Naive B cell (primary cell): ENCODE measurements around the gene MAP2K5. TPM values are rescaled to one million over a fixed set of nuclear protein-coding genes. Genes with fewer than 3 reads are reported as not detected.

Experiments
- ATAC-seq, 2 donors: fragments of 150-1000 bp; cut with Tn5 transposase; 2 replicates each; pipeline ENCODE4 v1.10.0; 2021; ENCODE audit warnings: low read depth in 2 of 2, mild to moderate bottlenecking in 2 of 2, moderate library complexity in 2 of 2
- DNase-seq: peaks from one replicate; pipeline ENCODE4 v3.0.0; 2022
- H3K27ac Mint-ChIP-seq, 6 donors: one replicate each; pipeline ENCODE4 v1.8.0; 2020 to 2022; ENCODE audit warnings: mild to moderate bottlenecking in 6 of 6, mixed read lengths in 6 of 6, moderate library complexity in 5 of 6, inconsistent platforms in 2 of 6
- H3K27me3 Mint-ChIP-seq, 3 donors: one replicate each; pipeline ENCODE4 v1.8.0; 2021 to 2022; ENCODE audit warnings: mixed read lengths in 3 of 3, mild to moderate bottlenecking in 1 of 3
- H3K36me3 Mint-ChIP-seq, 2 donors: one replicate each; pipeline ENCODE4 v1.8.0; 2020 to 2022; ENCODE audit warnings: mixed read lengths in 2 of 2, inconsistent platforms in 1 of 2, mild to moderate bottlenecking in 1 of 2
- H3K4me1 Mint-ChIP-seq, 3 donors: one replicate each; pipeline ENCODE4 v1.8.0; 2020 to 2022; ENCODE audit warnings: mixed read lengths in 3 of 3, inconsistent platforms in 1 of 3, mild to moderate bottlenecking in 1 of 3, moderate library complexity in 1 of 3
- H3K4me3 Mint-ChIP-seq, 8 donors: one replicate each; pipeline ENCODE4 v1.8.0; 2020 to 2022; ENCODE audit warnings: mild to moderate bottlenecking in 8 of 8, mixed read lengths in 8 of 8, moderate library complexity in 8 of 8, inconsistent platforms in 2 of 8
- H3K9me3 Mint-ChIP-seq, 7 donors: one replicate each; pipeline ENCODE4 v1.8.0; 2020 to 2022; ENCODE audit warnings: mixed read lengths in 7 of 7, mild to moderate bottlenecking in 5 of 7, inconsistent platforms in 2 of 7, moderate library complexity in 1 of 7
- polyA plus RNA-seq, 6 donors: library from polyadenylated mRNA; unstranded; fragments of 300-500 nt; fragmentation: Illumina TruSeq; gene quantifications; one replicate each; pipeline ENCODE4 v1.2.3, GENCODE V29; 2021; ENCODE audit warnings: low read depth in 6 of 6

Gene MAP2K5
- polyA plus RNA-seq, 6 donors from 2014 or later, result 11.4 to 23.1 (median 14.7) TPM

- H3K27me3 Mint-ChIP-seq, result no peaks in the 10 kb centered on the region
- DNase-seq, result no peak
- no peak for ATAC-seq
- no peak overlapping the region for H3K4me3 Mint-ChIP-seq
- no peaks in the 10 kb centered on the region for H3K9me3 Mint-ChIP-seq
- H3K27ac Mint-ChIP-seq, result no peak overlapping the region
- H3K4me1 Mint-ChIP-seq, result peaks cover 5 to 11% (median 7%) of the 10 kb centered on the region in 3 donors
- H3K36me3 Mint-ChIP-seq, result peaks cover 15 to 27% of the 10 kb centered on the region in 2 donors
Measured at GRCh38 chr15:67511606-67512005, 30.9 kb upstream of the MAP2K5 start.

- H3K4me3 Mint-ChIP-seq, result no peak overlapping the region
- H3K36me3 Mint-ChIP-seq, result peaks cover 15 to 27% of the 10 kb centered on the region in 2 donors
- no peak for ATAC-seq
- H3K9me3 Mint-ChIP-seq, result no peaks in the 10 kb centered on the region
- H3K27ac Mint-ChIP-seq, result no peak overlapping the region
- no peaks in the 10 kb centered on the region for H3K27me3 Mint-ChIP-seq
- peaks cover 0 to 7% (median 2%) of the 10 kb centered on the region in 3 donors for H3K4me1 Mint-ChIP-seq
- no peak for DNase-seq
Measured at GRCh38 chr15:67512140-67512539, 30.4 kb upstream of the MAP2K5 start.

- ATAC-seq (no peak), DNase-seq (no peak)
- no peaks in the 10 kb centered on the region for H3K9me3 Mint-ChIP-seq
- no peak overlapping the region for H3K27ac Mint-ChIP-seq
- no peak overlapping the region for H3K4me3 Mint-ChIP-seq
- no peaks in the 10 kb centered on the region for H3K27me3 Mint-ChIP-seq
- peaks cover 15 to 33% of the 10 kb centered on the region in 2 donors for H3K36me3 Mint-ChIP-seq
- H3K4me1 Mint-ChIP-seq, result peaks cover 0 to 3% (median 0%) of the 10 kb centered on the region in 3 donors
Measured at GRCh38 chr15:67512933-67513714, 29.4 kb upstream of the MAP2K5 start.

- H3K27me3 Mint-ChIP-seq, result no peaks in the 10 kb centered on the region
- peaks cover 15 to 29% of the 10 kb centered on the region in 2 donors for H3K36me3 Mint-ChIP-seq
- H3K27ac Mint-ChIP-seq, result peak overlapping the region in 1 of 6 donors; percentile 17
- no peak overlapping the region for H3K4me3 Mint-ChIP-seq
- H3K9me3 Mint-ChIP-seq, result no peaks in the 10 kb centered on the region
- ATAC-seq (no peak), DNase-seq (no peak)
- peaks cover 0 to 6% (median 0%) of the 10 kb centered on the region in 3 donors for H3K4me1 Mint-ChIP-seq
Measured at GRCh38 chr15:67515090-67515489, 27.4 kb upstream of the MAP2K5 start.

- Mint-ChIP-seq H3K27me3 (no peaks in the 10 kb centered on the region), H3K4me1 (peaks cover 0 to 10% (median 4%) of the 10 kb centered on the region in 3 donors), H3K27ac (no peak overlapping the region), H3K4me3 (no peak overlapping the region), H3K36me3 (peaks cover 15 to 29% of the 10 kb centered on the region in 2 donors), H3K9me3 (no peaks in the 10 kb centered on the region)
- no peak for ATAC-seq
- no peak for DNase-seq
Measured at GRCh38 chr15:67515557-67515956, 26.9 kb upstream of the MAP2K5 start.

DNA sequence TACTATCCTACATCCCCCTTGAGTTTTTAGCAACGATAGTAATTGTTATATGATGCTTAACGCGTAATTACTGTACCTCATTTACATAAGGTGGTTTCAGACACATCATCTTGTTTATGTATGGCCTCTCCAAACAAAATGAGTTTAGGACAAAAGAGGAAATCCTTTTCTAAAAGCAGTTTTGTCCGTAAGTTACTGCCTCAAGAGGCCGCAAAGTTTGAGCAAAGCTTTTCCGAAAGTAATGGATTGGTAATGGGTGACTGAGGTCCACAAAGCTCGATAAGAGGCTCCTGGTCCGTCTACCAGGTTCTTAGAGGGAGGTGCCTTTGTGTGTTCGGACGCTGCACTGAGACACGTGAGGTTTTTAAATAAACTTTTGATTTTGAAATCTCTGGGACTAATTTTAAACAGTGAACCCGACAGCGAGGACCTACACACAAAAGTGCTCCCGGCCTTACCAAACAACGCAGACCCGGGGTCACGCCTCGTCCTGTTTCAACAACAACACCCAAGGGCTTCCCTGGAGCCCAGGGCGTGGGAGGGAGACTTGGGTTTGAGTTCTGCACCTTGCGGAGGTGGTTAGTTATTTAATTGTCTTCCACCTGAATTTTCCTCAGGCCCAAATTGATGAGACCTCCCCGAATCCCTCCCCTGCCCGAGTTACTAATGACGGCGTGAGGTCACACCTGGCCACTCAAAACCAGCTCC lies 22.0 kb upstream of the MAP2K5 start:
- ATAC-seq (peak; percentile 1 to 4), DNase-seq (no peak)
- Mint-ChIP-seq H3K9me3 (no peaks in the 10 kb centered on the region), H3K4me3 (peak overlapping the region; percentile 85 to 96 (median 94)), H3K27ac (peak overlapping the region; percentile 91 to 97 (median 95)), H3K4me1 (peaks cover 9 to 33% (median 22%) of the 10 kb centered on the region in 3 donors), H3K36me3 (peaks cover 0 to 6% of the 10 kb centered on the region in 2 donors), H3K27me3 (no peaks in the 10 kb centered on the region)

DNA sequence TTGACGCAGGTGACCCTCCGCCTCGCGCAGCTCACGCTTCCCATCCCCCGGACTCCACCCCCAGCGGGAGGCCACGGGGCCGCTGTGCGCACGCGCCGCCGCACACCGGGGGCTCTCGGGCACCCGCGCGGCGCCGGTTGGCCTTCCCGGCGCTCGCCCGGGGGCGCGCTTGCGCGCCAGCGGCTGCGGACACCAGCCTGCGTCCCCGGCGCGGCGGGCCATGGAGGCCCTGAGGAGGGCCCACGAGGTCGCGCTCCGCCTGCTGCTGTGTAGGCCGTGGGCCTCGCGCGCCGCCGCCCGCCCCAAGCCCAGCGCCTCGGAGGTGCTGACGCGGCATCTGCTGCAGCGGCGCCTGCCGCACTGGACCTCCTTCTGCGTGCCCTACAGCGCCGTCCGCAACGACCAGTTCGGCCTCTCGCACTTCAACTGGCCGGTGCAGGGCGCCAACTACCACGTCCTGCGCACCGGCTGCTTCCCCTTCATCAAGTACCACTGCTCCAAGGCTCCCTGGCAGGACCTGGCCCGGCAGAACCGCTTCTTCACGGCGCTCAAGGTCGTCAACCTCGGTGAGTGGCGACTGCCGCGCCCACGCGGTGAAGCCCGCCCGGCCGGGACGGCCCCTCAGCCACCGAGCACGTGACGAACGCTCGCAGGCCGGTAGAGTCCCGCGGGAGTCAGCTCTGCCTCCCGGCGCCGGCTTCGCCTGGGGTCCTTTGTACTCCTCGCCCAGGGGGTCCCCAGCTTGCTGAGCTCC lies 21.3 kb upstream of the MAP2K5 start, which contains the start of gene C15orf61:
C15orf61 (plus strand) TSS at position 103 of the 754 bp plus-strand sequence; CDS start at position 221, 118 bp downstream.
- Mint-ChIP-seq H3K9me3 (no peaks in the 10 kb centered on the region), H3K4me1 (peaks cover 9 to 33% (median 22%) of the 10 kb centered on the region in 3 donors), H3K36me3 (peaks cover 0 to 6% of the 10 kb centered on the region in 2 donors), H3K27ac (peak within 1 kb of the TSS; percentile 91 to 98 (median 96)), H3K27me3 (no peaks in the 10 kb centered on the region), H3K4me3 (peak within 1 kb of the TSS; percentile 94 to 97 (median 95))
- peak; percentile 88 for DNase-seq
- peak; percentile 77 for ATAC-seq

- no peak for ATAC-seq
- H3K9me3 Mint-ChIP-seq, result no peaks in the 10 kb centered on the region
- DNase-seq, result no peak
- no peaks in the 10 kb centered on the region for H3K27me3 Mint-ChIP-seq
- H3K4me3 Mint-ChIP-seq, result peak overlapping the region; percentile 93 to 97 (median 95)
- H3K27ac Mint-ChIP-seq, result peak overlapping the region in 5 of 6 donors; percentile 73 to 98 (median 91)
- H3K36me3 Mint-ChIP-seq, result peaks cover 0 to 6% of the 10 kb centered on the region in 2 donors
- peaks cover 9 to 33% (median 22%) of the 10 kb centered on the region in 3 donors for H3K4me1 Mint-ChIP-seq
Measured at GRCh38 chr15:67521783-67522568, 20.5 kb upstream of the MAP2K5 start.

DNA sequence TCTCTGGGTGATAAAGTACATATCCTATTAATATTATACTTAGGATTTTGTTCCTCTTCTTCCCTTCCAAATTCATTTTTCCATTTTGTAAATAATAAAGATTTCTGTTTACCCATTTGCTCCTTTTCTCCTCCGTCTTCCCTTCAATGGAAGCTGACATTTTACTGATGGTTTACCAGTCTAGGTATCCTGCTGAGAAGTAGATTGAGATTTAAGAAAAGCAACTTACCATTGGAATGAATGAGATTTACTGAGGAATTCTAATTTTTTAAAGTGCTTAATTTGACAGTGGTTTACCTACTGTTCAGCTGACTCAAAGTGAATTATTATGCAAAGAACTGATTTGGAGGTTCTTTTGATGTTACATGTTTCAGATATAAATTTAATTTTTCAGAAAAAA lies 19.2 kb upstream of the MAP2K5 start:
- Mint-ChIP-seq H3K27ac (peak overlapping the region in 1 of 6 donors; percentile 10), H3K36me3 (no peaks in the 10 kb centered on the region), H3K27me3 (no peaks in the 10 kb centered on the region), H3K4me3 (peak overlapping the region in 3 of 8 donors; percentile 16 to 94 (median 29)), H3K4me1 (peaks cover 9 to 33% (median 22%) of the 10 kb centered on the region in 3 donors), H3K9me3 (no peaks in the 10 kb centered on the region)
- ATAC-seq (no peak), DNase-seq (no peak)

DNA sequence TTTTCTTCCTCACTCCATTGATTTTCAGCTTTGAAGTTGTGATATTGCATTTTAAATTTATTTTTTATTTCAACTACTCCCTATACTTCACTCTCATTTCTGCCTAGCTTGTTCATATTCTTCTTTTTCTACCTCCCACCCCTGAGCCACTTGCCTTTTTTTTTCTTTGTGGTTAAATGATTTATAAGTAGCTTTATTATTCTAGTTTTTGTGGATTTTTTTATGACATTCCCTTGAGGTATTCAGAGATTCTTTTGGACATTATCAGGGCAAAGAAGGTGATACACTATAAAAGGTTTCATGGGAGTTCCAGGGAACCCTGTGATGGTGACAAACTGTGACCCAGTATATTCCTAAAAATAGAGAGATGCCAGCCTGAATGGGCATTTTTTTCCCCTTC lies 18.3 kb upstream of the MAP2K5 start:
- Mint-ChIP-seq H3K27me3 (no peaks in the 10 kb centered on the region), H3K4me1 (peaks cover 9 to 33% (median 22%) of the 10 kb centered on the region in 3 donors), H3K36me3 (no peaks in the 10 kb centered on the region), H3K9me3 (no peaks in the 10 kb centered on the region), H3K4me3 (no peak overlapping the region), H3K27ac (peak overlapping the region in 1 of 6 donors; percentile 45)
- ATAC-seq (no peak), DNase-seq (no peak)

GRCh38 chr15:67528513-67528912 lies 14.0 kb upstream of the MAP2K5 start:
- H3K27ac Mint-ChIP-seq, result no peak overlapping the region
- no peaks in the 10 kb centered on the region for H3K27me3 Mint-ChIP-seq
- no peak overlapping the region for H3K4me3 Mint-ChIP-seq
- DNase-seq (no peak), ATAC-seq (no peak)
- no peaks in the 10 kb centered on the region for H3K36me3 Mint-ChIP-seq
- H3K4me1 Mint-ChIP-seq, result peaks cover 0 to 5% (median 0%) of the 10 kb centered on the region in 3 donors
- H3K9me3 Mint-ChIP-seq, result no peaks in the 10 kb centered on the region

GRCh38 chr15:67531379-67531914 lies 11.1 kb upstream of the MAP2K5 start:
- Mint-ChIP-seq H3K27ac (no peak overlapping the region), H3K9me3 (no peaks in the 10 kb centered on the region), H3K36me3 (no peaks in the 10 kb centered on the region), H3K4me3 (no peak overlapping the region), H3K4me1 (peaks cover 0 to 8% (median 3%) of the 10 kb centered on the region in 3 donors), H3K27me3 (peaks cover 0 to 8% (median 0%) of the 10 kb centered on the region in 3 donors)
- DNase-seq, result no peak
- no peak for ATAC-seq
